ENCODE data around the gene SLC12A7. TPM values are rescaled to one million over a fixed set of nuclear protein-coding genes. Genes with fewer than 3 reads are reported as not detected.

Gene SLC12A7
- total and polyA plus RNA-seq, 2 donors: 10.2 to 23.8 TPM

- no peaks in the 10 kb centered on the region for H3K36me3 ChIP-seq (ENCODE audit: insufficient read depth)
- WGBS: 91% methylated on average over 11 of the region's 11 CpGs
- H3K4me1 ChIP-seq (ENCODE audit: insufficient read depth): no peaks in the 10 kb centered on the region
Measured at GRCh38 chr5:1095990-1096363, 15.9 kb downstream of the SLC12A7 start.

GRCh38 chr5:1095302-1095989 lies 16.4 kb downstream of the SLC12A7 start:
- WGBS: 92% methylated on average over 22 of the region's 22 CpGs
- DNase-seq (ENCODE audit: extremely low spot score): no peak
- no peak overlapping the region for H3K27ac ChIP-seq (ENCODE audit: low read depth)
- no peaks in the 10 kb centered on the region for H3K4me1 ChIP-seq (ENCODE audit: insufficient read depth)
- H3K36me3 ChIP-seq (ENCODE audit: insufficient read depth): no peaks in the 10 kb centered on the region
- H3K4me3 ChIP-seq (ENCODE audit: low read depth, low read length): no peak overlapping the region

More at GRCh38 chr5:1095990-1096363, 15.9 kb downstream of the SLC12A7 start:
- Histone ChIP-seq H3K4me3 (ENCODE audit: low read depth, low read length) (no peak overlapping the region), H3K27ac (ENCODE audit: low read depth) (no peak overlapping the region)
- no peak for DNase-seq (ENCODE audit: extremely low spot score)

- no peaks in the 10 kb centered on the region for H3K4me1 ChIP-seq (ENCODE audit: insufficient read depth)
- no peaks in the 10 kb centered on the region for H3K36me3 ChIP-seq (ENCODE audit: insufficient read depth)
- no peak for DNase-seq (ENCODE audit: extremely low spot score)
Measured at GRCh38 chr5:1094670-1095190, 17.1 kb downstream of the SLC12A7 start.

GRCh38 chr5:1093361-1093760 lies 18.5 kb downstream of the SLC12A7 start:
- no peak overlapping the region for H3K4me3 ChIP-seq (ENCODE audit: low read depth, low read length)
- DNase-seq (ENCODE audit: extremely low spot score): no peak
- no peaks in the 10 kb centered on the region for H3K36me3 ChIP-seq (ENCODE audit: insufficient read depth)
- 93% methylated on average over 26 of the region's 26 CpGs for WGBS
- no peak overlapping the region for H3K27ac ChIP-seq (ENCODE audit: low read depth)
- H3K4me1 ChIP-seq (ENCODE audit: insufficient read depth): no peaks in the 10 kb centered on the region

More at GRCh38 chr5:1094670-1095190, 17.1 kb downstream of the SLC12A7 start:
- Histone ChIP-seq H3K4me3 (ENCODE audit: low read depth, low read length) (no peak overlapping the region), H3K27ac (ENCODE audit: low read depth) (no peak overlapping the region)
- 85% methylated on average over 21 of the region's 21 CpGs for WGBS

- Histone ChIP-seq H3K27ac (ENCODE audit: low read depth) (no peak overlapping the region), H3K4me3 (ENCODE audit: low read depth, low read length) (no peak overlapping the region), H3K4me1 (ENCODE audit: insufficient read depth) (no peaks in the 10 kb centered on the region), H3K36me3 (ENCODE audit: insufficient read depth) (no peaks in the 10 kb centered on the region)
- WGBS: 70% methylated on average over 14 of the region's 14 CpGs
- DNase-seq (ENCODE audit: extremely low spot score): no peak
Measured at GRCh38 chr5:1092122-1092521, 19.7 kb downstream of the SLC12A7 start.

GRCh38 chr5:1091632-1092031 lies 20.2 kb downstream of the SLC12A7 start:
- no peaks in the 10 kb centered on the region for H3K36me3 ChIP-seq (ENCODE audit: insufficient read depth)

GRCh38 chr5:1090538-1090937 lies 21.3 kb downstream of the SLC12A7 start:
- WGBS: 77% methylated on average over 16 of the region's 16 CpGs
- Histone ChIP-seq H3K4me1 (ENCODE audit: insufficient read depth) (no peaks in the 10 kb centered on the region), H3K27ac (ENCODE audit: low read depth) (no peak overlapping the region), H3K36me3 (ENCODE audit: insufficient read depth) (no peaks in the 10 kb centered on the region), H3K4me3 (ENCODE audit: low read depth, low read length) (no peak overlapping the region)
- no peak for DNase-seq (ENCODE audit: extremely low spot score)

More at GRCh38 chr5:1091632-1092031, 20.2 kb downstream of the SLC12A7 start:
- no peak for DNase-seq (ENCODE audit: extremely low spot score)
- 82% methylated on average over 23 of the region's 23 CpGs for WGBS
- Histone ChIP-seq H3K27ac (ENCODE audit: low read depth) (no peak overlapping the region), H3K4me1 (ENCODE audit: insufficient read depth) (no peaks in the 10 kb centered on the region), H3K4me3 (ENCODE audit: low read depth, low read length) (no peak overlapping the region)

GRCh38 chr5:1089621-1090040 lies 22.2 kb downstream of the SLC12A7 start:
- no peak overlapping the region for H3K4me3 ChIP-seq (ENCODE audit: low read depth, low read length)
- no peak overlapping the region for H3K27ac ChIP-seq (ENCODE audit: low read depth)
- no peak for DNase-seq (ENCODE audit: extremely low spot score)
- H3K4me1 ChIP-seq (ENCODE audit: insufficient read depth): no peaks in the 10 kb centered on the region
- peaks cover 2% of the 10 kb centered on the region for H3K36me3 ChIP-seq (ENCODE audit: insufficient read depth)
- WGBS: 75% methylated on average over 15 of the region's 15 CpGs

- H3K4me1 ChIP-seq (ENCODE audit: insufficient read depth): no peaks in the 10 kb centered on the region
- H3K27ac ChIP-seq (ENCODE audit: low read depth): no peak overlapping the region
- no peak for DNase-seq (ENCODE audit: extremely low spot score)
- 75% methylated on average over 11 of the region's 11 CpGs for WGBS
- H3K36me3 ChIP-seq (ENCODE audit: insufficient read depth): peaks cover 2% of the 10 kb centered on the region
- no peak overlapping the region for H3K4me3 ChIP-seq (ENCODE audit: low read depth, low read length)
Measured at GRCh38 chr5:1089146-1089545, 22.7 kb downstream of the SLC12A7 start.

- H3K27ac ChIP-seq (ENCODE audit: low read depth): no peak overlapping the region
- peaks cover 2% of the 10 kb centered on the region for H3K36me3 ChIP-seq (ENCODE audit: insufficient read depth)
- no peak for DNase-seq (ENCODE audit: extremely low spot score)
- no peaks in the 10 kb centered on the region for H3K4me1 ChIP-seq (ENCODE audit: insufficient read depth)
- H3K4me3 ChIP-seq (ENCODE audit: low read depth, low read length): no peak overlapping the region
- 95% methylated on average over 30 of the region's 30 CpGs for WGBS
Measured at GRCh38 chr5:1088726-1089125, 23.1 kb downstream of the SLC12A7 start.

GRCh38 chr5:1088031-1088430 lies 23.8 kb downstream of the SLC12A7 start:
- DNase-seq (ENCODE audit: extremely low spot score): no peak
- H3K27ac ChIP-seq (ENCODE audit: low read depth): no peak overlapping the region
- no peak overlapping the region for H3K4me3 ChIP-seq (ENCODE audit: low read depth, low read length)
- H3K36me3 ChIP-seq (ENCODE audit: insufficient read depth): peaks cover 2% of the 10 kb centered on the region
- WGBS: 98% methylated on average over 26 of the region's 26 CpGs
- H3K4me1 ChIP-seq (ENCODE audit: insufficient read depth): no peaks in the 10 kb centered on the region

- H3K36me3 ChIP-seq (ENCODE audit: insufficient read depth): peaks cover 2% of the 10 kb centered on the region
- no peaks in the 10 kb centered on the region for H3K4me1 ChIP-seq (ENCODE audit: insufficient read depth)
- 96% methylated on average over 25 of the region's 25 CpGs for WGBS
- no peak overlapping the region for H3K4me3 ChIP-seq (ENCODE audit: low read depth, low read length)
- H3K27ac ChIP-seq (ENCODE audit: low read depth): no peak overlapping the region
- DNase-seq (ENCODE audit: extremely low spot score): no peak
Measured at GRCh38 chr5:1087428-1087827, 24.4 kb downstream of the SLC12A7 start.

- Histone ChIP-seq H3K4me1 (ENCODE audit: insufficient read depth) (no peaks in the 10 kb centered on the region), H3K27ac (ENCODE audit: low read depth) (no peak overlapping the region), H3K4me3 (ENCODE audit: low read depth, low read length) (no peak overlapping the region), H3K36me3 (ENCODE audit: insufficient read depth) (peaks cover 2% of the 10 kb centered on the region)
- no peak for DNase-seq (ENCODE audit: extremely low spot score)
- 95% methylated on average over 31 of the region's 31 CpGs for WGBS
Measured at GRCh38 chr5:1086871-1087270, 25.0 kb downstream of the SLC12A7 start.

GRCh38 chr5:1086137-1086536 lies 25.7 kb downstream of the SLC12A7 start:
- no peak overlapping the region for H3K4me3 ChIP-seq (ENCODE audit: low read depth, low read length)
- no peak overlapping the region for H3K27ac ChIP-seq (ENCODE audit: low read depth)
- H3K36me3 ChIP-seq (ENCODE audit: insufficient read depth): peaks cover 2% of the 10 kb centered on the region
- H3K4me1 ChIP-seq (ENCODE audit: insufficient read depth): no peaks in the 10 kb centered on the region
- 87% methylated on average over 11 of the region's 11 CpGs for WGBS
- no peak for DNase-seq (ENCODE audit: extremely low spot score)

All from urinary bladder (tissue), 4 donors.